AG04449 (cell line): ENCODE measurements around the gene FCRLB.
"Not testable (repeated sequence)": the region's sequence is repeated elsewhere in the genome, so short reads cannot be mapped to it uniquely, and the experiment has no call there.

Experiments
- CTCF ChIA-PET: fragments of 350-600 bp; formaldehyde crosslinking; extraction: SDS; loops from one replicate; lab custom pipeline; 2021; ENCODE audit warnings: antibody characterized with exemption; lab: Yijun Ruan, JAX
- POLR2A ChIA-PET: fragments of 400-600, 350-600 bp; formaldehyde crosslinking; extraction: SDS; loops from one replicate; lab custom pipeline; 2020; ENCODE audit warnings: antibody characterized with exemption, inconsistent platforms; lab: Yijun Ruan, JAX
- DNase-seq: peaks from one replicate; pipeline ENCODE4 v3.0.0-alpha.2; 2010; ENCODE audit warnings: low read depth, low spot score
- H3K4me3 ChIP-seq: 2 replicates; pipeline ENCODE4 v1.5.1; 2011; ENCODE audit warnings: low read depth, mild to moderate bottlenecking, control low read depth, low read length
- CTCF ChIP-seq: IDR thresholded peaks from one replicate; pipeline ENCODE4 v1.5.1; 2011; ENCODE audit warnings: mild to moderate bottlenecking, moderate library complexity, low read length, control low read depth, inconsistent platforms; ENCODE audit not compliant: insufficient read depth; ENCODE audit errors: missing control alignments

FCRLB gene

GRCh38 chr1:161766102-161766981 lies 45.0 kb downstream of the FCRLB start, which contains the start of gene ATF6:
ATF6 (plus strand) TSS chr1:161766320; CDS start chr1:161766361, 41 bp downstream.
- no peak for TF ChIP-seq CTCF
- ChIA-PET CTCF (interaction anchor here (1.1 to 1.9 kb wide), 5 partner anchors 10 to 275 kb away, joined by 3 to 14 read pairs (median 3); no protein-coding TSS in a partner anchor), POLR2A (interaction anchor here (1.0 kb wide), 1 partner anchor 16 kb away, joined by 4 read pairs; the partner anchor contains the start of gene DUSP12)
- peak within 1 kb of the TSS; percentile 99 for H3K4me3 ChIP-seq
- DNase-seq = peak; percentile 68

GRCh38 chr1:161768461-161768860 lies 47.1 kb downstream of the FCRLB start:
- TF ChIP-seq CTCF = no peak
- CTCF ChIA-PET = interaction anchor here (1.5 to 2.0 kb wide), 2 partner anchors 24 to 268 kb away, joined by 3 to 9 read pairs; no protein-coding TSS in a partner anchor

GRCh38 chr1:161768986-161769672 lies 47.8 kb downstream of the FCRLB start:
- ChIA-PET POLR2A (no interaction called here), CTCF (interaction anchor here (1.1 to 2.0 kb wide), 3 partner anchors 21 to 267 kb away, joined by 3 to 9 read pairs (median 3); no protein-coding TSS in a partner anchor)
- no peak overlapping the region for H3K4me3 ChIP-seq
- no peak for DNase-seq
- no peak for TF ChIP-seq CTCF

More at GRCh38 chr1:161768461-161768860, 47.1 kb downstream of the FCRLB start:
- POLR2A ChIA-PET = no interaction called here
- H3K4me3 ChIP-seq = no peak overlapping the region
- no peak for DNase-seq

- POLR2A ChIA-PET, DNase-seq, H3K4me3 ChIP-seq: not testable (repeated sequence)
- CTCF ChIA-PET = interaction anchor here (1.1 to 2.0 kb wide), 3 partner anchors 21 to 267 kb away, joined by 3 to 9 read pairs (median 3); no protein-coding TSS in a partner anchor
These were observed 48.3 kb downstream of the FCRLB start for GRCh38 chr1:161769673-161770045.

DNA sequence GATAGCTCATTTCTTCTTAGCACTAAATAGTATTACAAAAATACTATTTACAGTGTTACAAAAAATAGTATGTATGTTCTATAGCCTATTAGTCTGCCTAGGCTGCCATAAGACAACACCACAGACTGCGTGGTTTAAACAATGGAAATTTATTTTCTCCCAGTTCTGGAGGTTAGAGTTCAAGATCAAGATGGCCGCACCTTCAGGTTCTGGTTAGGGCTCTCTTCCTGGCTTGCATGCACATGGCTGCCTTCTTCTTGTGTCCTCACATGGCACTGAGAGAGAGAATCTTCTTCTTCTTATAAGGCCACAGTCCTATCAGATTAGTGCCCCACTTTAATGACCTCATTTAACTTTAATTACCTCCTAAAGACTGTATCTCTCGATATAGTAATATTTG lies 48.9 kb downstream of the FCRLB start:
- H3K4me3 ChIP-seq = no peak overlapping the region
- ChIA-PET POLR2A (no interaction called here), CTCF (interaction anchor here (1.1 to 2.0 kb wide), 3 partner anchors 22 to 266 kb away, joined by 3 to 9 read pairs (median 3); no protein-coding TSS in a partner anchor)
- no peak for DNase-seq
- no peak for TF ChIP-seq CTCF

DNA sequence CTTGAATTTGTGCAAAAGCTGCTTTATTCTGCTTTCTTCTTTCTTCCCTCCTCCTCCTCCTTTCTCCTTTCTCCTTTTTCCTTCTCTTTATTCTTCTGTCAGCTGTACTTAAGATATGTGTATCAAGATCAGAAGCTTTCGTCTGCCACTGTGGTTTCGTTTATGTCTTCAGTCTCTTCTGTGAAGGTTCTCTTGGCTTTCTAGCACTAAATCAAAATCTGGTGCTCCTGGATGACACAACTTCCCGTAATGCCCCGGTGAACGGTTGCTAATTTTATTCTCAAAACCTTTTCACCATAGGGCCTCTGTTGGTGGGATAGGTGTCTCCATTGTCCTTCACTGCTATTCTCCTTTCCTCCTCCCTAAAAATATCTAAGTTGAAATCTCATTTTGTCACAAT lies 49.8 kb downstream of the FCRLB start:
- ChIA-PET POLR2A (no interaction called here), CTCF (interaction anchor here (1.2 to 2.5 kb wide), 3 partner anchors 22 to 266 kb away, joined by 3 to 8 read pairs (median 4); no protein-coding TSS in a partner anchor)
- H3K4me3 ChIP-seq = no peak overlapping the region
- no peak for TF ChIP-seq CTCF
- no peak for DNase-seq
